IPS DF 4.7 (cell line): ENCODE measurements around the gene PAX9.

Source experiments
- DNase-seq: peaks from one replicate; pipeline ENCODE4 v3.0.0-alpha.2; 2013; ENCODE audit warnings: low spot score; ENCODE audit errors: extremely low read depth

PAX9 gene

GRCh38 chr14:36655963-36656686 lies 5.5 kb upstream of the PAX9 start:
- no peak for DNase-seq

- no peak for DNase-seq
Observed at GRCh38 chr14:36656687-36657398, 4.8 kb upstream of the PAX9 start.

GRCh38 chr14:36657399-36658122 lies 4.1 kb upstream of the PAX9 start:
- no peak for DNase-seq

GRCh38 chr14:36658123-36659009 lies 3.3 kb upstream of the PAX9 start:
- DNase-seq = no peak

GRCh38 chr14:36659010-36659821 lies 2.4 kb upstream of the PAX9 start:
- no peak for DNase-seq

- DNase-seq = no peak
Observed at GRCh38 chr14:36659822-36660735, 1.6 kb upstream of the PAX9 start.

- no peak for DNase-seq
Observed at GRCh38 chr14:36660736-36661505, 739 bp upstream of the PAX9 start.

GRCh38 chr14:36662258-36662542 lies 540 bp downstream of the PAX9 start:
- no peak for DNase-seq

GRCh38 chr14:36662543-36663403 lies 1.1 kb downstream of the PAX9 start:
- no peak for DNase-seq

GRCh38 chr14:36663404-36664321 lies 2.0 kb downstream of the PAX9 start:
- DNase-seq = no peak

- no peak for DNase-seq
Observed at GRCh38 chr14:36664322-36665193, 2.9 kb downstream of the PAX9 start.

- DNase-seq = no peak
Observed at GRCh38 chr14:36665887-36666415, 4.3 kb downstream of the PAX9 start.

- no peak for DNase-seq
Observed at GRCh38 chr14:36666416-36667206, 5.0 kb downstream of the PAX9 start.

GRCh38 chr14:36667679-36668078 lies 6.0 kb downstream of the PAX9 start:
- no peak for DNase-seq

- no peak for DNase-seq
Observed at GRCh38 chr14:36671149-36671548, 9.5 kb downstream of the PAX9 start.
